Right cardiac atrium (tissue), 5 donors: ENCODE results near the gene MEGF6. TPM values are rescaled to one million over a fixed set of nuclear protein-coding genes. Genes with fewer than 3 reads are reported as not detected.

ENCODE experiments used
- ATAC-seq, 2 donors: fragments of 200-7000 bp; cut with Tn5 transposase; one replicate each; pipeline versions ENCODE4 v1.8.0 to v1.9.1; 2020; ENCODE audit warnings: moderate library complexity in 2 of 2, mild to moderate bottlenecking in 1 of 2
- DNase-seq, 3 donors: peaks; one replicate each; pipeline ENCODE4 v3.0.0-alpha.2; 2020
- H3K27ac ChIP-seq: one replicate; pipeline ENCODE4 v1.5.1; 2013; ENCODE audit warnings: mild to moderate bottlenecking, low read length, control low read depth, moderate library complexity
- H3K27me3 ChIP-seq: one replicate; pipeline ENCODE4 v1.6.1; 2013; ENCODE audit not compliant: control insufficient read depth, insufficient read depth
- H3K4me1 ChIP-seq: one replicate; pipeline ENCODE4 v1.6.1; 2013; ENCODE audit warnings: low read length; ENCODE audit not compliant: control insufficient read depth, insufficient read depth
- H3K4me3 ChIP-seq: one replicate; pipeline ENCODE4 v1.5.1; 2013; ENCODE audit warnings: low read length, control low read depth
- H3K9me3 ChIP-seq: one replicate; pipeline ENCODE4 v1.6.1; 2013; ENCODE audit warnings: low read length; ENCODE audit not compliant: control insufficient read depth
- WGBS: extraction: QIAGEN DNeasy Blood & Tissue Kit; methylation state at CpG from one replicate; pipeline ENCODE4 v1.1.7; 2013; 5-methylcytosine and 5-hydroxymethylcytosine counted together
- intact Hi-C, 4 donors: fragments of 100-400 bp; cut with DNase I; formaldehyde crosslinking; loops; one replicate each; pipeline versions ENCODE4 v1.11.0 to v1.14.0; 2022 to 2023
- polyA plus RNA-seq: library from polyadenylated mRNA; stranded (reverse); fragments of 200-250 nt; gene quantifications from one replicate; pipeline ENCODE4 v1.2.3, GENCODE V29; 2013
- total RNA-seq, 4 donors: library from RNA; stranded (reverse); fragmentation: NEBNext Ultra II Directional; extraction: Animal tissue kit (Norgen Biotek cat#: 25700); gene quantifications; one replicate each; pipeline ENCODE4 v1.2.1, GENCODE V29; 2021
- donor health status: healthy with polysubstance abuse.
- donor health status: DM: no; HTN: yes; CAD: no.
- donor health status: DM: no; HTN: no; CAD: no.
- donor health status: DM: no; HTN: yes; CAD: no; lungs with severe emphysema.
- donor health status: DM: yes; HTN: yes; CAD: no.

MEGF6 gene
- total and polyA plus RNA-seq, 5 donors, result 7.0 to 18.7 (median 11.0) TPM

DNA sequence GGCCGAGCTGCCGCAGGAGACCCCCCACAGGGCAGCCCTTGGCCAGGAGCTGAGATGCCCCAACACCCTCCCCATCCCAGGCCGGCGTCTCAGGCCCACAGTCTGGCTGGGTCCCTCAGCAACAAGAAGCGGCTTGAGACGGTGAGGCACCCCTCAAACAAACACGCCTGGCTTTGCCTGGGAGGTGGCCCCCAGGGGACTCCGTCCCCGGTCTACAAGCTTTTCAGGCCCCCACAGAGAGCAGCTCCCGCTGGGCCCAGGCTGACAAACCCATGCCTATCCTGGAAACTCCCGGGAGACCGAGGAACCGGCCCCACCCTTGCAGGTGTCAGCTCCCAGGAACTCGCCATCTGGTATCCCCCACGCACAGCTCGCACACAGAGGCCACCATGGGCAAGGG lies 89.9 kb downstream of the MEGF6 start:
- no peaks in the 10 kb centered on the region for H3K9me3 ChIP-seq
- H3K27ac ChIP-seq, result no peak overlapping the region
- intact Hi-C loops, result no loop called here
- DNase-seq, result no peak
- H3K4me3 ChIP-seq, result no peak overlapping the region
- no peak for ATAC-seq
- H3K4me1 ChIP-seq, result no peaks in the 10 kb centered on the region
- H3K27me3 ChIP-seq, result no peaks in the 10 kb centered on the region
- 85% methylated on average over 16 of the region's 16 CpGs for WGBS

- intact Hi-C loops, result no loop called here
- H3K4me1 ChIP-seq, result no peaks in the 10 kb centered on the region
- no peak for ATAC-seq
- H3K27ac ChIP-seq, result no peak overlapping the region
- no peak overlapping the region for H3K4me3 ChIP-seq
- 86% methylated on average over 24 of the region's 24 CpGs for WGBS
- no peak for DNase-seq
- no peaks in the 10 kb centered on the region for H3K9me3 ChIP-seq
- no peaks in the 10 kb centered on the region for H3K27me3 ChIP-seq
These were observed 90.6 kb downstream of the MEGF6 start for GRCh38 chr1:3520419-3521378.

GRCh38 chr1:3519301-3519885 lies 91.9 kb downstream of the MEGF6 start:
- H3K27me3 ChIP-seq, result no peaks in the 10 kb centered on the region
- intact Hi-C loops, result no loop called here
- H3K4me3 ChIP-seq, result no peak overlapping the region
- 95% methylated on average over 27 of the region's 27 CpGs for WGBS
- no peaks in the 10 kb centered on the region for H3K4me1 ChIP-seq
- ATAC-seq (no peak), DNase-seq (no peak)
- H3K9me3 ChIP-seq, result no peaks in the 10 kb centered on the region
- no peak overlapping the region for H3K27ac ChIP-seq

GRCh38 chr1:3518756-3519155 lies 92.6 kb downstream of the MEGF6 start:
- DNase-seq, result no peak
- Histone ChIP-seq H3K4me3 (no peak overlapping the region), H3K27ac (no peak overlapping the region), H3K9me3 (no peaks in the 10 kb centered on the region), H3K27me3 (no peaks in the 10 kb centered on the region), H3K4me1 (no peaks in the 10 kb centered on the region)
- WGBS, result 94% methylated on average over 8 of the region's 8 CpGs
- no peak for ATAC-seq
- intact Hi-C loops, result no loop called here

DNA sequence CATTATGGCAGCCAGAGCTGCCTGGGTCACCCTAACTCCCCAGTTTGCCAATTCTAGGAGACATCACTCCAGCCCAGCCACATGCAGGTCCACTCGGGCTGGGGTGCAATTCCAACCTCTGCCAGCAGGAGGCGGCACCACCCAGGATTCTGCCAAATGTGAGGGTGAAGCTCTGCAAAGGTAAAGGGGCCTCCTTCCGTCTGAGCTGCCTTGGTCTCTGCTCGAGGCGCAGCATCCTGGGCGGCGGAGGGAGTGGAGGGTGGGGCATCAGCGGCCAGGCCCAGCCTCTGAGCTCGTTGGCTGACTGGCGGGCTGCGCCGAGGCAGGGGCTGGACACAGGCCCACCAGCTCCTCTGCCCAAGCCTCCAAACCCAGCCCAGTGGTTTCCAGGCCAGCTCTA lies 93.1 kb downstream of the MEGF6 start:
- H3K9me3 ChIP-seq, result no peaks in the 10 kb centered on the region
- no peak overlapping the region for H3K4me3 ChIP-seq
- no peak for DNase-seq
- no peak for ATAC-seq
- no peak overlapping the region for H3K27ac ChIP-seq
- H3K4me1 ChIP-seq, result no peaks in the 10 kb centered on the region
- no peaks in the 10 kb centered on the region for H3K27me3 ChIP-seq
- 94% methylated on average over 12 of the region's 12 CpGs for WGBS
- intact Hi-C loops, result no loop called here

DNA sequence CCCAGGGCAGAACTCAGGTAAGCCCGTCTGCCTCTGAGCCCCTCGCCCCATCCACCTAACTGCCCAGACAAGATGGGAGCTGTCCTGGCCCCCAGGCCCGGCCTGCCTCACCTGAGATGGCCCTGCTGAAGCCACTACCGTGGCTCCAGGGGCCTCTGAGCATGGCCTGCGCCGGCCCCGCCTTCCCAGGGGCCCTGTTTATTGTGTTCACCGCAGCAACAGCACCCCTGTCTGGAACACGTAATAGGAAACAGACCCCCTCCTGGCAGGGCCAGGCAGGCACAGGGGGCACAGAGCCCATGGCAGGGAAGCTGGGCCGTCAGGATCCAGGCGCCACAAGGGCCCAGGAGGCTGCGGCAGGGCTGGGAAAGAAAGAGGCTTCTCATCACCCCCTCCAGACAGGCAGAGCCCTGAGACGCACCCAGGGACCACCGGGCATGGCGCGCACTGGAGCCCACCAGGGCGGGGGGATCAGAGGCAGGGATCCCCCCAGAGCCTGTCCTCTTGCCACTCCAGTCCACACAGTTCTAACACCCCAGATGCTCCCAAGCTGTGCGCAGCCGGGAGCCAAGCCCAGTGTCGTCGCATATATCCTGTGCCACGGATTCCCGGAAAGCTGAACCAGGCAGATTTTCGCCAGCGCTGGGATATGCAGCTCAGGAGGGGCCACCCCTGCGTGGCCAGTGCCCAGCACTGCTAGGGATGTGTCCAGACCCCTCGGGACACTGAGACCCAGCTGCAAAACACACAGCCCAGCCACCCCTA lies 94.2 kb downstream of the MEGF6 start:
- no peak overlapping the region for H3K27ac ChIP-seq
- ATAC-seq, result no peak
- H3K9me3 ChIP-seq, result no peaks in the 10 kb centered on the region
- 88% methylated on average over 27 of the region's 27 CpGs for WGBS
- DNase-seq, result no peak
- no peaks in the 10 kb centered on the region for H3K27me3 ChIP-seq
- no peak overlapping the region for H3K4me3 ChIP-seq
- intact Hi-C loops, result no loop called here
- no peaks in the 10 kb centered on the region for H3K4me1 ChIP-seq

GRCh38 chr1:3516481-3516869 lies 94.8 kb downstream of the MEGF6 start:
- ATAC-seq, result no peak

GRCh38 chr1:3515774-3516480 lies 95.4 kb downstream of the MEGF6 start:
- WGBS, result 79% methylated on average over 19 of the region's 19 CpGs

More at GRCh38 chr1:3516481-3516869, 94.8 kb downstream of the MEGF6 start:
- H3K4me1 ChIP-seq, result no peaks in the 10 kb centered on the region
- no peaks in the 10 kb centered on the region for H3K27me3 ChIP-seq
- intact Hi-C loops, result no loop called here
- no peaks in the 10 kb centered on the region for H3K9me3 ChIP-seq
- no peak for DNase-seq
- WGBS, result 84% methylated on average over 15 of the region's 15 CpGs
- no peak overlapping the region for H3K4me3 ChIP-seq
- H3K27ac ChIP-seq, result no peak overlapping the region

GRCh38 chr1:3515272-3515671 lies 96.0 kb downstream of the MEGF6 start:
- no peak overlapping the region for H3K4me3 ChIP-seq
- WGBS, result 93% methylated on average over 12 of the region's 12 CpGs

More at GRCh38 chr1:3515774-3516480, 95.4 kb downstream of the MEGF6 start:
- DNase-seq (no peak), ATAC-seq (no peak)
- Histone ChIP-seq H3K9me3 (no peaks in the 10 kb centered on the region), H3K27me3 (no peaks in the 10 kb centered on the region), H3K4me3 (no peak overlapping the region), H3K4me1 (no peaks in the 10 kb centered on the region), H3K27ac (no peak overlapping the region)
- intact Hi-C loops, result no loop called here

DNA sequence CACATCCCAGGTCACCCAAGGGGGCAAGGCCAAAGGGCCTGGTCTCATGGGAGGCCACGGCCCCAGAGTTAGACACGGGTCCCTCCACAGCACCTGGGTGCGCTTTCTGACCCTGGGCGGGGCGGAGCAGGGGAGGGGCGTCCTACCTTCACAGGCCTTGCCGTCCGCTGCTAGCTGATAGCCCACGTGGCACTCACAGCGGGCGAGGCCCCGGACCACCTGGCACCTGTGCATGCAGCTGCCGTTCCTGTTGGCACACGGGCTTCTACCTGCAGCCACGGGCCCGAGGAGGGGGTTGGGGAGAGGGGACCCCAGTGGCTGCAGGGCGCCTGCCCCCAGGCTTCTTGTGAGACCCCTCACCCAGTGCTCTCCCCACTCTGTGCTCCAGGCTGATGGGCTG lies 96.9 kb downstream of the MEGF6 start:
- H3K4me1 ChIP-seq, result no peaks in the 10 kb centered on the region
- WGBS, result 95% methylated on average over 17 of the region's 17 CpGs
- ATAC-seq (no peak), DNase-seq (no peak)
- H3K9me3 ChIP-seq, result no peaks in the 10 kb centered on the region
- H3K4me3 ChIP-seq, result no peak overlapping the region
- intact Hi-C loops, result no loop called here
- no peaks in the 10 kb centered on the region for H3K27me3 ChIP-seq
- H3K27ac ChIP-seq, result no peak overlapping the region

More at GRCh38 chr1:3515272-3515671, 96.0 kb downstream of the MEGF6 start:
- Histone ChIP-seq H3K27me3 (no peaks in the 10 kb centered on the region), H3K27ac (no peak overlapping the region), H3K9me3 (no peaks in the 10 kb centered on the region), H3K4me1 (no peaks in the 10 kb centered on the region)
- intact Hi-C loops, result no loop called here
- ATAC-seq, result no peak
- no peak for DNase-seq
